Measurements from ENCODE around the gene AAMP.
"Not testable (repeated sequence)": the region's sequence is repeated elsewhere in the genome, so short reads cannot be mapped to it uniquely, and the experiment has no call there.

The AAMP gene

GRCh38 chr2:218273908-218274249 lies 3.9 kb upstream of the AAMP start:
- DNase-seq: no peak

- not testable (repeated sequence) for DNase-seq
Measured at GRCh38 chr2:218273214-218273907, 3.4 kb upstream of the AAMP start.

DNA sequence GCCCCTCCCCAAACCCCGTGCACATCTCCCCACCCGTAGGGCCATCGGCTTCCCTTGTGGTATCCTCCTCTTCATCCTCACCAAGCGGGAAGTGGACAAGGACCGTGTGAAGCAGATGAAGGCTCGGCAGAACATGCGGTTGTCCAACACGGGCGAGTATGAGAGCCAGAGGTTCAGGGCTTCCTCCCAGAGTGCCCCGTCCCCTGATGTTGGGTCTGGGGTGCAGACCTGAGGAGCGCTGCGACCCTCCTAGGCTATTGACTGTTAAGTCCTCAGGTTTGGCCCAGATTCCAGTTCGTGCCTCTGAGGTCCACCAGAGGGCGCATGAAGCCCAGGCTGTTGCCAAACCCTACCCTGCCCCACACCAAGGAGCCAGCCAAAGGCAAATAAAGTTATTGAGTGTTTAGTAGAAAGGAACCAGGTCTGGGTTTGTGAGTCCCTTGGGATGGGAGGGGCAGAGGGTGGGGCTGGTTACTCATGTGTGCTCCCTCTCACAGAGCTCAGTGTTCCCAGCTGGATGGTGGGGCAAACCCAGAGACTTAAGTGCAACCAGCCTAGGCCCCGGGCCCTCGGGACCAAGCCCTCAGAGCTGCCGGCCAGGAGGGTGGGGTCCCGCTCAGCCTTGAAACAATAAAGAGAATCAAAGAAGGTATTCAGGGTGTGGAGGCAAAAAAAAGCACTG lies 2.7 kb upstream of the AAMP start:
- DNase-seq: no peak

DNA sequence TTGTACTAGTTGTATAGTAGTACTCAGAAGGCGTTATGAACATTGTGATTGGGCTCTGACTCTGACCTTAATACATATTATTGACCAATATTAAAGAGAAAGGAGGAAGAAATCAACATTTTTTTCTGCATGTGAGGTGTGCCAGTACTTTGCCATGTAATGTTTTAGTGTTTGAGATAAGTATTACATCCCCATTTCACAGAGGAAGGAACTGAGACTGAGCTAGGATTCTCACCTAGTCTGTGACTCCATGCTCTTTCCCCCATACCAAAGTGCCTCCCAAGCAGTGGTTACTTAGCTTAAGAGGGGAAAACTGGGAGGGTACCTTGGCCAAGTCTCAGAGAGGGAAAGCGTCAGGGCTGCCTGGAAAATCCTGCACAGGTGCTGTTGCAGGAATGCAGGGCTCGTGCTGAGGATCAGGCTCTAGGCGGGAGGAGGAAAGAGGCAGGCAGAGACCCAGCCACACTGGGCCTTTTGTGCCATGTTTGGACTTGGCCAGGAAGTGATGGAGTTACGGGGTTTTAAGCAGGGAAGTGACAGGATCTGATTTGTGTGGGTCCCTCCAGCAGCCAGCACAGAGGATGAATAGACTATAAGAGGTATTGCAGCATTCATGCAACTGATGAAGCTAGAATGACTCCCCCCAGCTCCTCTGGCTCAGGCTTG lies 2.1 kb upstream of the AAMP start:
- DNase-seq: no peak

GRCh38 chr2:218271487-218271797 lies 1.5 kb upstream of the AAMP start:
- no peak for DNase-seq

DNA sequence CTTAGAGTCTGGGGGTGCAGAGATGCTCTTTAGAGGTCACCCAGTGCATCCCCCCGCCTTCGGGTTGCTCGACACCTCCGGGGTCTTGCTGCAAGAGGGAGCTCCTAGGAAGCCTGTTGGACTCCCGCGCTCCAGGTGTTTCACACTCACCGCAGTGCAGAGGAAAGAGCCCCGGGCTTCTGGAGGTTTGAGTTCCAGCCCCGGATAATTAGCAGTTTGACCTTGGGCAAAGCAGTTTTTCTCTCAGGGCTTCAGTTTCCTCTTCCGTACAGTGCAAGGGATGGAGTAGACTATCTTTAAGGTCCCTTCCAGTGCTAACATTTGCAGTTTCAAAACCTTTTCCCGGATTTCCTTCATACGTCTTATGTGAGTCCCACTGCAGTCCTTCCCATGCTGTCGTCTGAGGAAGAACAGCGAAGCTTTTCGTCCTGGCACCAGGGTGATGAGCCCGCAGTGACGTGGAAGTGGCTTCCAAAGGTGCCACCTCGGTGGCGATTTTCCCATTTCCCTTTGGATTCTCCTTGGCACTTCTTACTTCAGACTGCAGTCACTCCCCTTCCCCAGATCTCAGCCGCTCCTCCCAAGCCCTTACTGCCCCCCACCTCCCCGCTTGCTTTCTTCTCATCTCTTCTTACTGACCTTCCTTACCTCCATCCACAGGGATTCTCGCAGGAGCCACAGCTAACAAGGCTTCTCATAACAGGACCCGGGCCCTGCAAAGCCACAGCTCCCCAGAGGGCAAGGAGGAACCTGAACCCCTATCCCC lies 967 bp upstream of the AAMP start:
- no peak for DNase-seq

- DNase-seq: no peak
Measured at GRCh38 chr2:218267259-218267658, 2.7 kb downstream of the AAMP start.

DNA sequence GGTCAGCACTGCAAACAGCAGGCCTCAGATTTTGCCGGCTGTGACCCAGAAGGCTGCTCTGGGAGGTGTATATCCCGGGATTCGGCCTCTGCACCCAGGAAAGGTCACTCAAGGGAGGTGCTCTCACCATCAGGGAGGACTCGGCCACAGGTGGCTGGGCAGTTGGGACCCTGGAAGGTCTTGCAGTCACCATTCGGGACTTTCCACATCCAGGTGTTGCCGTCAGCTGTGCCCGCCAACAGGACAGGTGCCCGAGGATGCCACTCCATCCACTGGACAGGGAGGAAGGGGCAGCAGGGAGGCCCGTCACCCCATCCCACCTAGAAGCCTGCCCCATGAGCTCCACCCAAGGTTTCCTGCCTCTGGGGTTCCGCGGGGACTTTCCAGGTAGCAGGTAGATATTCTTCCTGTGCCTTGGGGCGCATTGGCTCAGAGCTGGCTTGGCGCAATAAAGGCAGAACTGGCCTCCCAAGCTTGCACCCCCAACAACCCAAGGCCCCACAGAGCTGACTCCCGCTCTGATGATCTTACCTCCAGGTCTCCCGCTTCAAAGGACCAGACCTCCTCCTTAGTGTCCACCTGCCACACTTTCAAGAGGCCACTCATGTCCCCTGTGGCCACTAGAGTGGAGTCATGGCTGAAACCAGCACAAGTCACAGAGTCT lies 3.5 kb downstream of the AAMP start:
- DNase-seq: no peak

GRCh38 chr2:218265626-218266025 lies 4.3 kb downstream of the AAMP start:
- DNase-seq: no peak

GRCh38 chr2:218264773-218265561 lies 5.0 kb downstream of the AAMP start:
- no peak for DNase-seq

- DNase-seq: no peak
Measured at GRCh38 chr2:218263817-218264641, 5.9 kb downstream of the AAMP start.

DNA sequence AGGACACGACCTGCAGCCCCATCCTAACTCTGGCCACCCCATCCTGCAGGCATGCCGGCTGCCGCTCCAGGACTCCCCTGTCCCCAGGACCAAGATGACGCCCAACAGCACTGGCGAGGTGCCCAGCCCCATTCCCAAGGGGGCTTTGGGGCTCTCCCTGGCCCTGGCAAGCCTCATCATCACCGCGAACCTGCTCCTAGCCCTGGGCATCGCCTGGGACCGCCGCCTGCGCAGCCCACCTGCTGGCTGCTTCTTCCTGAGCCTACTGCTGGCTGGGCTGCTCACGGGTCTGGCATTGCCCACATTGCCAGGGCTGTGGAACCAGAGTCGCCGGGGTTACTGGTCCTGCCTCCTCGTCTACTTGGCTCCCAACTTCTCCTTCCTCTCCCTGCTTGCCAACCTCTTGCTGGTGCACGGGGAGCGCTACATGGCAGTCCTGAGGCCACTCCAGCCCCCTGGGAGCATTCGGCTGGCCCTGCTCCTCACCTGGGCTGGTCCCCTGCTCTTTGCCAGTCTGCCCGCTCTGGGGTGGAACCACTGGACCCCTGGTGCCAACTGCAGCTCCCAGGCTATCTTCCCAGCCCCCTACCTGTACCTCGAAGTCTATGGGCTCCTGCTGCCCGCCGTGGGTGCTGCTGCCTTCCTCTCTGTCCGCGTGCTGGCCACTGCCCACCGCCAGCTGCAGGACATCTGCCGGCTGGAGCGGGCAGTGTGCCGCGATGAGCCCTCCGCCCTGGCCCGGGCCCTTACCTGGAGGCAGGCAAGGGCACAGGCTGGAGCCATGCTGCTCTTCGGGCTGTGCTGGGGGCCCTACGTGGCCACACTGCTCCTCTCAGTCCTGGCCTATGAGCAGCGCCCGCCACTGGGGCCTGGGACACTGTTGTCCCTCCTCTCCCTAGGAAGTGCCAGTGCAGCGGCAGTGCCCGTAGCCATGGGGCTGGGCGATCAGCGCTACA lies 7.0 kb downstream of the AAMP start:
- DNase-seq: no peak

GRCh38 chr2:218262237-218262600 lies 7.7 kb downstream of the AAMP start:
- DNase-seq: no peak

- DNase-seq: no peak
Measured at GRCh38 chr2:218261423-218262236, 8.3 kb downstream of the AAMP start.

DNA sequence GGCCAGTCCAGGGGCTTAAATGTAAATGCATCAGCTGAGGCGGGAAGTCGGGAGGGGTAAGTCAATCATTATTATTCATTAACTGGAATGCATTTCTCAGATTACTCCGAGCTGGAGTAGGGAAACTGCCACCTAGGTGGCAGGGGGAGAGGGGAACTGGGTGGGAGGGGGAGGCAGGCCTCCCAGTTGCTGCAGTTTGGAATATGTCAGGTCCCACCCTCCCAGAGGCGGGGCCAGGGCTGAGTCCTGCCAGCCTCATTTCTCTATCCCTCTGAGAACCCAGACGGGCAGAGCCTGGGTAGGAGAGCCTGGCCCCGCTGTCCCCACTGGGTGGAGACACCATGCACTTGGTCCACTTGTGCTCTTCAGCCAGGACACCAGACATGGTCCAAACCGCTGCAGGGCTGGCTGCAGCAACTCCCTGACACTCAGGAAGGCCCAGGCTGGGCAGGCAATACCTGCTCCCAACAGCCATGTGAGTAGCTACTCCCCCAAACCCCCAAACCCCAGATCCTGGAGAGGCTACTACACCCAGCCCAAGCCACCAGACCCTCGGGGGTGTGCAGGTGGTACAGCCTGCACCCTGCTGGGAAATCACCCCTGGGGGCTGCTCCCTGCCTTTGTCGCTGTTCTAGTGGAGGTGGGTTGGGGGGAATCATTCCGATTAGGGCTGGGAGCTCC lies 9.1 kb downstream of the AAMP start, which contains the start of gene GPBAR1:
Gene GPBAR1 (plus strand): TSS at position 274 of the 681 bp plus-strand sequence. CDS start 1,710 bp downstream, outside the sequence.
- DNase-seq: no peak

DNA sequence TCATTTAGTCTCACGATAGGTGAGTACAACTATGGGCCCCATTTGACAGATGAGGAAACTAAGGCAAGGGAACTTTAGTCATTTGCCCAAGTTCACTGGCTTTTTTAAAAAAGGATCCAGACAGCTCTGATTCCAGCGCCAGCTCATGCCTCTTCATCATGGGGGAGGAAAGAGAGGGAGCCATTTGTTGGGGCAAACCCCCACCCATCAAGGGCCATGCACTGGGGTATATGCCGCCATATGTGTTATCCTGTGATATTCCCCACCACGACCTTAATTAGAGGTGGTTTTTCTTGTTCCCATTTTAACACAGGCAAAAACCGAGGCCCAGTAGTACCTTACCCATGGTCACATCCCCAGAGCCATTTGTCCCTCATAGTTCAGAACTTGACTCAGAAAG lies 9.8 kb downstream of the AAMP start:
- no peak for DNase-seq

GRCh38 chr2:218259099-218259961 lies 10.6 kb downstream of the AAMP start:
- no peak for DNase-seq
